GM12891 (cell line): Measurements from ENCODE around the gene GPR173.

ENCODE experiments used
- DNase-seq: peaks from one replicate; pipeline ENCODE4 v3.0.0; 2011; ENCODE audit warnings: low spot score; ENCODE audit not compliant: insufficient read length
- FAIRE-seq: peaks from 2 replicates; lab custom pipeline; 2011; peaks lifted over from hg19 to GRCh38; lab: Jason Lieb, UNC
- PAX5 ChIP-seq: IDR thresholded peaks from 2 replicates; pipeline ENCODE4 v1.6.1; 2011; ENCODE audit warnings: low read length, moderate library complexity, mild to moderate bottlenecking; ENCODE audit not compliant: insufficient read depth, severe bottlenecking
- POLR2A ChIP-seq: IDR thresholded peaks from 2 replicates; pipeline ENCODE4 v1.6.1; 2011; ENCODE audit warnings: low read depth, low read length, control low read depth
- POLR2AphosphoS5 ChIP-seq: IDR thresholded peaks from 2 replicates; pipeline ENCODE4 v1.6.1; 2011; ENCODE audit warnings: low read depth, low read length, control low read depth
- POU2F2 ChIP-seq: IDR thresholded peaks from 2 replicates; pipeline ENCODE4 v1.6.1; 2011; ENCODE audit warnings: low read depth, mild to moderate bottlenecking, control low read depth, low read length, moderate library complexity
- SPI1 ChIP-seq: IDR thresholded peaks from 2 replicates; pipeline ENCODE4 v1.6.1; 2011; ENCODE audit warnings: low read depth, low read length, control low read depth
- TAF1 ChIP-seq: IDR thresholded peaks from 2 replicates; pipeline ENCODE4 v1.6.1; 2011; ENCODE audit warnings: low read depth, low read length, control low read depth

The GPR173 gene

DNA sequence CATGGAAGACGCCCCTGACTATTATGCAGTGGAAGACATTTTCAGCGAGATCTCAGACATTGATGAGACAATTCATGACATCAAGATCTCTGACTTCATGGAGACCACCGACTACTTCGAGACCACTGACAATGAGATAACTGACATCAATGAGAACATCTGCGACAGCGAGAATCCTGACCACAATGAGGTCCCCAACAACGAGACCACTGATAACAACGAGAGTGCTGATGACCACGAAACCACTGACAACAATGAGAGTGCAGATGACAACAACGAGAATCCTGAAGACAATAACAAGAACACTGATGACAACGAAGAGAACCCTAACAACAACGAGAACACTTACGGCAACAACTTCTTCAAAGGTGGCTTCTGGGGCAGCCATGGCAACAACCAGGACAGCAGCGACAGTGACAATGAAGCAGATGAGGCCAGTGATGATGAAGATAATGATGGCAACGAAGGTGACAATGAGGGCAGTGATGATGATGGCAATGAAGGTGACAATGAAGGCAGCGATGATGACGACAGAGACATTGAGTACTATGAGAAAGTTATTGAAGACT is 37.2 kb downstream of the GPR173 start:
- TF ChIP-seq POLR2AphosphoS5 (no peak; the same call in 1 of the 2 replicates), SPI1 (no peak), TAF1 (no peak), PAX5 (no peak), POU2F2 (no peak), POLR2A (no peak)
- DNase-seq (no peak), FAIRE-seq (peak; percentile 64)

DNA sequence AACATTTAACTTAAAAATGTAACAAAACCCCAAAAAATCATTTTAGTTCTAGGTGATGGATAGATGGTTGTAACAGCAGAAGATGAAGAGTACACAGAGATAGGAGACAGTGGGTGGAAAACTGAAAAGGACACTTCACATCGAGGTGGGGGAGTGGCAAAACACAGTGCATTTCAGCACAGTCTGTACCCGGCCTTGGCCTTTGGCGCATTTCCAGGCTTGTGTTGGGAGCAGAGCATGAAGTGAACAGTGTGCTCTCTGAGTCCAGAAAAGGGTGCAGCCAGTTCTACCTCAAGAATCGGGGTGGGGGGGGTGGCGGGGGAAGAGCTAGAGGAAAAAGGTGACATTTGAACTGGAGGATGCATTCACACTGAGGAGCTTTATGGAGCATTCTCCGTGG is 37.9 kb downstream of the GPR173 start:
- no peak for DNase-seq
- no peak for FAIRE-seq

DNA sequence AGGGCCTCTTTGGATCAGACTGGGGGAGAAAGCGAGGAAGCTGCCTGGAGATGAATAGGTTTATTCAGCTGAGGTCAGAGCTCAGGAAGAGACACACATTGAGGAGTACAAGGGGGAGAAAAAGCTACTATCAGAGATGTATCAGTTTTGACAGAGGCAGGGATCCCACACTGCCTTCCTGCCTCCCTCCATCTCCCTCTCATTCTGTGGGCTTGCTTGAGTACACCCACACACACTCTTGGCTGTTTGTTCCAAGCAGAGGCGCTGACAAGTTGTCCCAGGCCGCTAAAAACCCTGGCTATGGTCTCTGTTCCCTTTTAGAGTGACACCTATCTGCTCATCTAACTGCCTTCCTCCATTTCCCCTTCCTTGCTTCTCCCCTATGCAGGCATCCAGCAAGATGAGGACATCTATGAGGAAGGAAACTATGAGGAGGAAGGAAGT is 38.8 kb downstream of the GPR173 start:
- TF ChIP-seq POLR2A, result peak; percentile 58; the same call in 1 of the 2 replicates
- TF ChIP-seq POLR2AphosphoS5, result peak; percentile 59; the same call in 1 of the 2 replicates
- TF ChIP-seq PAX5, result no peak
- FAIRE-seq (no peak), DNase-seq (no peak)

More for the DNA sequence above, 37.9 kb downstream of the GPR173 start:
- no peak for TF ChIP-seq PAX5
- TF ChIP-seq POLR2A, result no peak
- TF ChIP-seq SPI1, result no peak
- TF ChIP-seq POU2F2, result no peak
- no peak for TF ChIP-seq TAF1
- TF ChIP-seq POLR2AphosphoS5, result no peak

DNA sequence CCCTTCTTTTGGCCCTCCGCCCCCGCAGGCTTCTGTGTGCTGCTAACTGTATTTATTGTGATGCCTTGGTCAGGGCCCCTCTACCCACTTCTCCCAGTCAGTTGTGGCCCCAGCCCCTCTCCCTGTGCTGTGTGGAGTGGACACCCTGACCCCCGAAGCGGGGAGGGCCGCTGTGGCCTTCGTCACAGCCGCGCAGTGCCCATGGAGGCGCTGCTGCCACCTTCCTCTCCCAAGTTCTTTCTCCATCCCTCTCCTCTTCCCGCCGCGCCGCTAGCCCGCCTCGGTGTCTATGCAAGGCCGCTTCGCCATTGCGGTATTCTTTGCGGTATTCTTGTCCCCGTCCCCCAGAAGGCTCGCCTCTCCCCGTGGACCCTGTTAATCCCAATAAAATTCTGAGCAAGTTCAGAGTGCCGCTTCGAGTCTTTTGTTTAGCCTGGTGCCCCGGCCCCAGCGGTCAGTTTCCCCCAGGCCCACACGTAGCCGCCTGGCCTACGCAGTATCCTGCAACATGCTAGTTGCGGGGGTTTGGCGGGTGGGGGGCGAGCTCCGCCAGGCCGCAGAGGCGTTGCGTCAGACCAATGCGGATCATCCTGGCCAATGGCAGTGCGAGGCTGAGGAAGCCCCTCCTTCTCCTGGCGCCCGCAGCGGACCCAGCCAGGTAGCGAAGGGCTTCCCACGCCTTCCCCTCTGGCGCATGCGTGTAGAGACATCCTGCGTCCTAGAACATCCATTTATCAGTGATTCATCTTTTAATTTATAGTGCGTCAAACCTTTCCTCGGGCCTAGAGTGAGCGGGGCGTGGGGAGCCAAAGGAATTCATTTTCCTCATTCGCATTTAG is 39.8 kb downstream of the GPR173 start:
- peak; percentile 84 for FAIRE-seq
- TF ChIP-seq PAX5, result no peak
- TF ChIP-seq POU2F2, result no peak
- TF ChIP-seq POLR2AphosphoS5, result no peak
- no peak for TF ChIP-seq TAF1
- no peak for TF ChIP-seq SPI1
- TF ChIP-seq POLR2A, result no peak; the same call in none of the 2 replicates
- DNase-seq, result no peak

DNA sequence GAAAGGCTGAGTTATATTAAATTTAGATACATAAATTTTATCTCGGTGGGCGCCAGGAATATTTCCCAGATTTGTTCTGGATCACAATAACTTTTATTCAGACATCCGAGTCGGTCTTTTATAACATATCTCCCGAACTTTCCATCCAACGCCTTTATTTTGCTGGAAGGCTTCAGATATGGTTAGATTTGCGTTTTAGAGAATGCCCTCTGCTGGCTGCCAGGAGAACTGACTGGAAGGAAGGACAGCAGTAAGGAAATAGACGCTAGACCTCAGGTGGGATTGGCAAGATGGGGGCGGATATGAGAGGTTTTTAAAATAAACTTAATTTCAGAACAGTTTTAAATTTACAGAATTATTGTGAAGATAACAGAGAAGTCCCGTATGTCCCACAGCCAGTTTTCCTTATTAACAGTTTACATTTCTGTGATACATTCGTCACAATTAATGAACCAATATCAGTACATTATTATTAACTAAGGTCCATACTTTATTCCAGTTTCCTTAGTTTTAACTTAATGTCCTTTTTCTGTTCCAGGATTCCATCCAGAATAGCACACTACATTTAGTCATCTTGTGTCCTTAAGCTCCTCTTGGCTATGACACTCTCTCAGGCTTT is 40.7 kb downstream of the GPR173 start:
- peak; percentile 87 for FAIRE-seq
- no peak for DNase-seq
- TF ChIP-seq POLR2AphosphoS5 (no peak), PAX5 (no peak), SPI1 (no peak), POU2F2 (no peak), POLR2A (no peak), TAF1 (no peak)

DNA sequence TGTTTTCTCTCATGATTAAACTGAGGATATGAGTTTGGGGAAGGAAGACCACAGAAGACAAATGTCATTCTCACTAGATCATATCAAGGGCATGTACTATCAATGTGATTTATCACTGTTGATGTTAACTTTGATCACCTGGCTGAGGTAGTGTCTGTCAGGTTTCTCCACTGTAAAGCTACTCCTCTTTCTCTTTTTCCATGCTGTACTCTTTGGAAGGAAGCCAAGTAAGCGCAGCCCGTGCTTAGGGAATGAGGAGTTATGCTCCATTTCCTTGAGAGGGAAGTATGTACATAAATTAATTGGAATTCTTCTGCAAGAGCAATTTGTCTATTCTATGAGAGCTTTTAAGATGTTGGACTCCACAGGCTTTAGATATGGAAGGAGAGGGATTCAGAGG is 41.3 kb downstream of the GPR173 start:
- no peak for DNase-seq
- TF ChIP-seq SPI1 (no peak), POLR2A (no peak), POLR2AphosphoS5 (no peak), PAX5 (no peak), POU2F2 (no peak), TAF1 (no peak)
- peak; percentile 73 for FAIRE-seq

DNA sequence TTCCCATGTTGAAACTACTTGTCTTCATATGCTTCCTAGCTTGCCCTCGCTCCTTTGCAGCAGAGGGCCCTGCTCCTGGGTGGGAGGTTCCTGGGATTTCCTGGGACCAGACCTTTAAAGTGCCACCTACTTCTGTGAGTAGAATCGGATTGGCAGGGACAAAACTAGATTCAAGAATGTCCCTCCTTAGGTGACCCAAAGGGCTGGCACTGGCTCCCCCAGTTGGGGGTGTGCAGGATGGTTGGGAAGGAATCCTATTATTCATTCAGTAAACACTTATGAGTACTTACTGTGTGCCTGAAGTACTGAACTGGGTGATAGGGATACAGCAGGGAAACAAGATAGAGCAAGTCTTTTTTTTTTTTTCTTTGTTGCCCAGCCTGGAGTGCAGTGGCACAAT is 42.8 kb downstream of the GPR173 start:
- FAIRE-seq, result no peak
- no peak for TF ChIP-seq SPI1
- no peak for TF ChIP-seq POLR2A
- no peak for TF ChIP-seq TAF1

DNA sequence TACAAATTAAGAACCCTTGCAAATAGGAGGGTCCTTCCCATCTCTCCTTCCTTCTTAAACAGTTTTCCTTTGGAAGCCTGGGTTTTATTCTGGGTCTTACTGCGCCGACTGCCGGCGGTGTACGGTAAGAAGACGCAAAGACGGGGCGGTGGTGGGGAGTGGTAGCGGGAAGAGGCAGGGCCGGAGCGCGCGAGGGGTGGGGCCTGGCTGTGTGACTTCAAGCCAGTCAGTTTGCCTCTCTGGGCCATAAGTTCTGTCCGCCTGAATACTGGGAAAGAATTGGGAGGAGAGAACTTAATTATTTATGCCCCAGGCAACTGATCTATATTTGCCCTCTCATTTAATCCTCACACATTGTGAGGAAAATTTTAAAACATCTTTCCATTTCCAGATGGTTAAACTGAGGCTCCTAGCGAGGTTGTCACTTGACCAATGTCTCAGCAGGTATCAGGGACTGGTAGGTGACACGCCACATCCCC is 44.6 kb downstream of the GPR173 start:
- DNase-seq (peak; percentile 43), FAIRE-seq (peak; percentile 98)
- TF ChIP-seq POU2F2 (no peak), POLR2AphosphoS5 (no peak), POLR2A (no peak), SPI1 (no peak), PAX5 (no peak), TAF1 (no peak)

More for the DNA sequence above, 42.8 kb downstream of the GPR173 start:
- no peak for DNase-seq
